ENCODE measurements around the gene STON1.

DNA sequence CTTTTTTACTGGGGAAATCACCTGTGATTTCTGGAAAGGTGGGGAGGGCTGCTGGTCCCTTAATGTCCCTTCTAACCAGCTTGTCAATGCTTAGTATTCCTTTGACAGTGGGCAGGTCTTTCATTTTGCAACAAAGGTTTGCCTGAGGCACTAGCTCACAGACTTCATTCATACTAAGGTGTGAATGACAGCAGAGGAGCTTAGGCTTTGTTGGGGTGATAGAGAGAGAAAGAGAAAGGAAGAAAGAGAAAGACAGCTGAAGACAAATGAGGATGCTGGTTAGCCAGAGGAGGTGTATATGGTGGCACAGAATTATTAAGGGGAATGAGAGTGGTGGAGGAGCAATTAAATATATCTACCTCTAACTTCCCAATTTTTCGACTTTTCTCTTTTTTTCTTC, 58.8 kb downstream of the STON1 start:
- TF ChIP-seq EZH2phosphoT487 (IDR thresholded peaks at IDR 0.05; ENCODE audit: insufficient read depth, low read depth): no peak
- no peak for TF ChIP-seq EZH2 (IDR thresholded peaks at IDR 0.05; ENCODE audit: insufficient read depth, poor library complexity, severe bottlenecking)

Measured in GM23248 (cell line).